ENCODE measurements around the gene SNRPB. TPM values are rescaled to one million over a fixed set of nuclear protein-coding genes. Genes with fewer than 3 reads are reported as not detected.

The SNRPB gene
- total and polyA plus RNA-seq, 2 of the 13 experiments (the other 11 are each of a cell fraction or from before 2014, with no cell fraction given): 473 to 844 TPM

GRCh38 chr20:2470423-2471193 lies at the start of gene SNRPB (continued):
- TF ChIP-seq ATF2 (CRISPR knock-in tag; IDR thresholded peaks at IDR 0.05): peak; percentile 99
- TF ChIP-seq ZNF841 (CRISPR knock-in tag; IDR thresholded peaks at IDR 0.05; ENCODE audit: borderline replicate concordance): peak; percentile 92; the same call in 1 of the 2 replicates
- TF ChIP-seq RFX5 (IDR thresholded peaks at IDR 0.05; ENCODE audit: low read depth, low read length): no peak
- TF ChIP-seq ZNF552 (CRISPR knock-in tag; IDR thresholded peaks at IDR 0.05; ENCODE audit: borderline replicate concordance): peak; percentile 98
- TF ChIP-seq POLR2G (IDR thresholded peaks at IDR 0.05; ENCODE audit: low read depth, low read length): peak; percentile 100
- TF ChIP-seq ASH2L (IDR thresholded peaks at IDR 0.05; ENCODE audit: insufficient read length, low read depth, low read length): peak; percentile 100
- peak; percentile 97; the same call in 1 of the 2 replicates for TF ChIP-seq ZBTB46 (CRISPR knock-in tag; IDR thresholded peaks at IDR 0.05; ENCODE audit: borderline replicate concordance)
- TF ChIP-seq FOXM1 (CRISPR knock-in tag; IDR thresholded peaks at IDR 0.05): peak; percentile 69; the same call in 1 of the 2 replicates
- no peak; the same call in none of the 2 replicates for TF ChIP-seq ZNF7 (CRISPR knock-in tag; IDR thresholded peaks at IDR 0.05)
- TF ChIP-seq SAFB2 (CRISPR knock-in tag; IDR thresholded peaks at IDR 0.05; ENCODE audit: borderline replicate concordance, low read depth): peak; percentile 61
- TF ChIP-seq ZZZ3 (CRISPR knock-in tag; IDR thresholded peaks at IDR 0.05; ENCODE audit: borderline replicate concordance): peak; percentile 100
- peak; percentile 96 for TF ChIP-seq TOPORS (CRISPR knock-in tag; IDR thresholded peaks at IDR 0.05)
- TF ChIP-seq ZNF205 (CRISPR knock-in tag; IDR thresholded peaks at IDR 0.05): peak; percentile 96
- peak; percentile 98; the same call in 1 of the 2 replicates for TF ChIP-seq ZNF749 (CRISPR knock-in tag; IDR thresholded peaks at IDR 0.05; ENCODE audit: borderline replicate concordance)
- peak; percentile 53 for TF ChIP-seq NR2F6 (IDR thresholded peaks at IDR 0.05)
- TF ChIP-seq NR2F6 (CRISPR knock-in tag; IDR thresholded peaks at IDR 0.05): no peak; the same call in 1 of the 2 replicates
- TF ChIP-seq U2AF1 (optimal IDR thresholded peaks at IDR 0.05; ENCODE audit: low read depth, low read length): peak; percentile 92
- peak; percentile 99 for TF ChIP-seq GATAD1 (CRISPR knock-in tag; IDR thresholded peaks at IDR 0.05)
- peak; percentile 100 for TF ChIP-seq ZNF407 (CRISPR knock-in tag; IDR thresholded peaks at IDR 0.05; ENCODE audit: not compliant biosample characterization)
